ENCODE measurements around the gene CAMK1D.
"Not testable (repeated sequence)": the region's sequence is repeated elsewhere in the genome, so short reads cannot be mapped to it uniquely, and the experiment has no call there.

CAMK1D gene

DNA sequence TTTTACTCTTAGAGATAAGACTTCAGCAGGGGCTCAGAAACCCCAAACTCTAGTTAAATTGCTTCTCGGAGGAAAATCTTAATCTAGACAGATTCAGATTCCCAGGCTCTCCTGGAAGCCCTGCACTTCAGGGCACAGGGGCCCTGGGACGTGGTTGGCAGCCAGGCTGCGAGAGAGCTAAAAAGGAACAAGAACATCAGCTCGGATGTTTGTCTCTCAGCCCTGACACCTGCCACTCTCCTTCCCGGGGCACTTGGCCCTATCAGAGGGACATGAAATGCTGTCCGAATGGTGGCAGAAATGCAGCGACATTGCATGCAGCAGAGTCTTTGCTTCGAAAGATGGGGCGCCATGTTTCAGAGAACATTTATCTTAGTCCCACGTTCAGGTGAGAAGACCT, 485.4 kb downstream of the CAMK1D start:
- DNase-seq: no peak

GRCh38 chr10:12835709-12836108, 486.4 kb downstream of the CAMK1D start:
- DNase-seq: no peak

DNA sequence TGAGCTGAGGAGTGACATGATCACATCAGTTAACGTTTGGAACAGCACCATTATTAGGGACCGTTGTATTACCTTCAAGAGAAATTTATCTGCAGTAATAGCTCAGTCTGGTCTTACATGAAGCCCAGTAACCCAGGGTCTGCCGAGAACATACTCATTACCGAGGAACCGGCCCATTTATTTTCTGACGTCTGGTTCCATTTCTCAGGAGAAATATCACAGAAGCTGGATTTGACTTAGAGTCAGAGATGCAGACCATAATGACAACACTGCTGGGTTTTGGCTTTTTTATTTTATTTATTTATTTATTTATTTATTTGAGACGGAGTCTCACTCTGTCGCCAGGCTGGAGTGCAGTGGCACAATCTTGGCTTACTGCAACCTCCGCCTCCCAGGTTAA, 489.0 kb downstream of the CAMK1D start:
- DNase-seq: no peak

DNA sequence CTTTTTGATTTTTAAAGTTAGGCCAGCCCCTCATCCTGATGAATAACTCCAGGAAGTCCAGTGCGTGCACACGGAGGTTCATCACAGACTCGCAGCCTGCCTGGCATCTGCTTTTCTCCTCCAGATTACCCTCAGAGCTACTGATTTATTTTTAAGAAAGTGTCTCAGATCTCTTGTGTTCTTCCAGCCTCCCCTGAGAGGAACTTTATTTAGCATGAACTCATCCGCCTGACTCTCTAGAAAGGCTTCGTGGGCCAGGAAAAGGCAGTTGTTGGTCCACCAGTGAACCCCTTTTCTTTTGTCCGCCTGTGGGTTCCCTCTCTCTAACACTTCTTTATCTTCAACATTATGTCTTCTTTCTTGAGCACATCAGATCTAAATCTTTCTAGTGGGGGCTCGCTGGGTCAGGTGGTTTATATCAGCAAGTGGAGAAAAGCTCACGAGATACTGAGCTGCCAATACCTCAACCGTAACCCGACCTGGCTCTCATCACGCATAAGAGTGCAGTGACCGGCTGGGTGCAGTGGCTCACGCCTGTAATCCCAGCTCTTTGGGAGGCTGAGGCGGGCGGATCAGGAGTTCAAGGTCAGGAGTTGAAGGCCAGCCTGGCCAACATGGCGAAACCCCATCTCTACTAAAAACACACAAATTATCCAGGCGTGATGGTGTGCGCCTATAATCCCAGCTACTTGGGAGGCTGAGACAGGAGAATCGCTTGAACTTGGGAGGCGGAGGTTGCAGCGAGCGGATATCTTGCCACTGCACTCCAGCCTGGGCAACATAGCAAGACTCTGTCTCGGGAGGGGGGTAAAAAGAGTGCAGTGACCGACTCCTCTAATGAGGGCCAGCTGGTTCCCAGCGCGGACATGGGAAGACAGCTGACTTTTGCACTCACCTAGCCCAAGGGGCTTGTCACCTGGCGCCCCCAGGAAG, 489.9 kb downstream of the CAMK1D start:
- no peak for DNase-seq

- DNase-seq: no peak
Observed at GRCh38 chr10:12839941-12840611, 490.7 kb downstream of the CAMK1D start.

DNA sequence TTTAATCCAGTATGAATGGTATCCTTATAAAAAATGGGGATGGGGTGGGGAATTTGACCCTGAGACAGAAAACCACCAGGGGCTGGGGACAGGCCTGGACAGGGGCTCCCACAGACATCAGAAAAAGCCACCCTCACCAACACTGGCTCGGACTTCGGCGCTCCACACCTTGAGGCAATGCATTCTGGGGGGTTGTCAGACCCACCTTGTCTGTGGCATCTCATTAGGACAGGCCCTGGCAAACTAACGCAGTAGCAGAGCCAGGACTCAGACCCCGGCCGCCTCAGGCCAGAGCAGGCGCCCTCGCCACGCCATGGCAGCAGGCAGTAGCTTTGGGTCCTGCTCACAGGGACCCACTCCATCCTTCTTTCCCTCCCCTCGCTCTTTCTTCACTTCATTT, 492.1 kb downstream of the CAMK1D start:
- no peak for DNase-seq

DNA sequence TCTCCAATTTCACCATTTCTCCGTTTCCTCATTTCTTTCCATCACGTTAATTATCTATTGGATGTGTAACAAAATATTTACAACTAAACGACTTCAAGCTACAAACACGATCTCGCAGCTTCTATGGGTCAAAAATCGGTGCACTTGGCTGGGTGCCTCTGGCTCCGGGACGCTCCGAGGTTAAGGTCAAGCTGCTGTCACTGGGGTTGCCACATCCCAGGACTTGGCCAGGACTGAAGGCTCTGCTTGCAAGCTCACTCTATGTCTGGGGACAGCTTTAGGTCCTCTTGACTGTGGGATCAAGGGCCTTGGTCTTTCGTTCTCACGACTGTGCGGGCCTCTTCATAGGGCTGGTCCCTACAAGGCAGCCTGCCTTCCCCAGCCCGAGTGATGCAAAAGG, 492.5 kb downstream of the CAMK1D start:
- DNase-seq: no peak

DNA sequence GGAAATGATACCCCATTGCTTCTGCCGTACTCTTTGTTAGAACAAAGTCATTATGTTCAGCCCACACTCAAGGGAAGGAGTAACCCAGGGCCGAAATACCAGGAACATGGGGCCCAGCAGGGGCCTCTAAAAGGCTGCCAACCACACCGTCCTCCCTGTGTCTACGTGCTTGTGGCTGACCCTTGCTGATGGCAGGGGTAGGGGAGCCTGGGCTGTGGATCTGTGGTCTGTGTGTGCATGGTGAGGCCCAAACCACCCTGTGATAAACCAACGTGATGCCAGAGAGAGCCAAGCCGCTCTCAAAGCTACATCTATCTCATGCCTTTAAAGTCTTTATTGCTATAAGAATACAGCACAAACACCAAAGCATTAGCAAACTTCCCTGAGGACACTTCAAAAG, 493.0 kb downstream of the CAMK1D start:
- DNase-seq: no peak

GRCh38 chr10:12843296-12843945, 494.1 kb downstream of the CAMK1D start:
- no peak for DNase-seq

DNA sequence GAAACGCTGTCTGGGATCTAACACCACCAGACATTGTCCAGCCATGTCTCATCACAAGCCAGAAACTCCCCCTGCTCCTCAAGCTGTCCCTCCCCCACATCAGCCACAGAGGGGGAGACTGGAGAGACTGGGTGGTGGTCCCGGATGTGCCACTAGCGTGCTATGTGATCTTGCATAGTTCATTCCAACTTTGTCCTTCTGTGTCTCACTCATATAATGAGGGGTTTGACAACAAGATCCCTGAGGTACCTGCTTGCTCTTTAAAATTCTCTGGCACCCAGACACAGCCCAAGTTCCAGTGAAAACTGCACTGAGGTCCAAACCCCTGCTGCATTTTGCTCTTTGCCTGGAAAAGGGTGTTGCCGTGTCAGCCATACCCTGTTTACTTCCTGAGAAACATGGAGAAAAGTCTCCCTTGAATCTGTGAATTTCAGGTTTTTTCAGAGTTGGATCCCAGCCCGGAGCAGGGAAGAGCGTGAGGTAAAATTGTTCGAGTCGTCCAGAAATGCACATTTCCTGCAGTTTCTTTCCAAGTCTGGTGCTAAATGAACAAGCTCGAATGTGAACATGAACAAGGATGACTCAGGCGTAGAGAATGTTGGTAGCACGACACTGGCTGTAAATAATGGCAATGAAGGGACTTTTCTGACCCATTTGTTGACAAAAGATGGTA, 495.6 kb downstream of the CAMK1D start:
- no peak for DNase-seq

- DNase-seq: no peak
Observed at GRCh38 chr10:12846718-12847117, 497.4 kb downstream of the CAMK1D start.

- no peak for DNase-seq
Observed at GRCh38 chr10:12847361-12847975, 498.1 kb downstream of the CAMK1D start.

GRCh38 chr10:12848439-12849173, 499.3 kb downstream of the CAMK1D start:
- no peak for DNase-seq

DNA sequence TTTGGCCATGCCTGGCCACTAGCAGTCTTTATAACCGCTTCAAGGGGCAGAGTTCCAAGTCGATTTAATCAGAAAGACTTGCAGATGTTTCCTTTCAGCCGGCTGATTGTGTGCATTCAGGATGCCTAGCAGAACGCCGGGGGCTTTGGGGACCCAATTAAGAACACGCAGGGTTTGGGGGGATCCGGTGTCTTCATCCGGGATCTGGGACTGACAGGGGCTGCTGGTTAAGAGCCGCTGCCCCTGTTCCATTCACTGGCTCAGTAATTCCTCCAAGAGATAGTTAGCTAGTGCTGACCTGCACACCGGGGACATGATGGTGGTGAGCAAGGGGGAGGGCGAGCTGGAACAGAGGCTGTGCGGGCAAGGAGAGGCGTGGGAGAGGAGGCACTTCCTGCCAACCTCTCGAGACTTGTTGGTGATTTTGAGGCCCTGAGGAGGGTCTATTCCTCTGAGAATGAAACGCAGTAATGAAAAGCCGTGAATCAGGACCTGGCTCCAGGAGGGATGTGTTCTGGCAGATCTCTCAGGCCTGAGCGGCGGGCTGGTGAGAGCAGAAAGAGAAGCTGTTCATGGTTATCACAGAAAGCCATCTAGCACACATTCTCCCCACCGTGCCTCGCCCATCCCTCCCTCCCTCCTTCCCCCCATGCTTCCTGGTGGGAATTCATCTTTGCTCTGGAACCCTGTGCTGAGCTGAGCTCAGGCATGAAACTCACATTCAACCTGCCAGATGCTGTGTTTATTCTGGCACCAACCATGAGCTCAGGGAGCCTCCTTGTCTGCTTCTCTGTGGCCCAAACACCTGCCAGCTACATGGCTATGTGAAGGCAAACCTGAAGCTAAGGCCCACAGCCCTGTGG, 500.2 kb downstream of the CAMK1D start:
- DNase-seq: no peak

GRCh38 chr10:12852687-12853086, 503.3 kb downstream of the CAMK1D start:
- DNase-seq: no peak

DNA sequence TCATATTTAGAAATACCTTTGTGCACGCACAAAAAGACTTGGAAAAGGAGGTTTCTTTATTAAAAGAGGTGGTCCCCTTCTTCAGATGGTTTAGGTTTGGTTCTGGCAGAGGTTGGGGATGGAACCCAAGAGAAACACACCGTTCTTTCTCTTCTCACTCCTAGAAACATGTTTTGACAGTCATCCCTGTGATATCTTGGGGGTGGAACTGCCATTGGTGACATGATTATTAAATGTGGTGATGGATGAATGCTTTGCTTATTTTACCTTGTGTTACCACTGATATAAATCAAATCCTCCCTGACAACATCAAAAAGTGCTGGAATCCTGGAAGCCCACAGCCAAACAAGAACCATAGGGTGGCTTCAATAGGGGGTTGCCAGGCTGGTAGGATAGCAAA, 505.6 kb downstream of the CAMK1D start:
- no peak for DNase-seq

DNA sequence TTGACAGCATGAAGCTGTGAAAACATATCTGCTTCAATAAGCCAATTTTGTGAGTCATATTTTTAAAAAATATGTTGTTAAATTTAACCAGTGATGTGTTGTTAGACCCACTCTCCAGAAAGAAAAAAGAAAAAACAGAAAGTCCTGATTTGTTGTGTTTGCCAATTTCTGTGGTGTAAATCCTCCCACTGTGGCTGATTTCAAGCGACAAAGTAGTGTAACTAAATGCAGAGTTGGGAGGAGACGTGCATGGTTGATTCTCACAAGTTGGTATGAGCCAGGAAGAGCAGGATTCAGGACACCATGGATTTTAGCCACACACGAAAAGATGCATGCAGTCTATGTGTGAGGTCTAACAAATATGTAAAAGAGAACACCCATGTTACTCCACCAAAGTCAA, 513.1 kb downstream of the CAMK1D start:
- DNase-seq: no peak

DNA sequence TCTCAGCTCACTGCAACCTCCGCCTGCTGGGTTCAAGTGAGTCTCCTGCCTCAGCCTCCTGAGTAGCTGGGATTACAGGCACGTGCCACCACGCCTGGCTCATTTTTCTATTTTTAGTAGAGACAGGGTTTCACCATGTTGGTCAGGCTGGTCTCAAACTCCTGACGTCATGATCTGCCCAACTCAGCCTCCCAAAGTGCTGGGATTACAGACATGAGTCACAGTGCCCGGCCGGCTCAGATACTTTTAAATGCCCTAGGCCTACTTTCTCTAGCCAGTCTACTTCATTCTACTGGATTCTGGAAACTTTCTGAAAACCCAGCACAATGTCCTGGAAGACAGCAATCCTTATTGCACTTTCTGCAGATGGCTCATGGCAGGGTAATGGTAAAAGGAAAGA, 516.2 kb downstream of the CAMK1D start:
- not testable (repeated sequence) for DNase-seq

DNA sequence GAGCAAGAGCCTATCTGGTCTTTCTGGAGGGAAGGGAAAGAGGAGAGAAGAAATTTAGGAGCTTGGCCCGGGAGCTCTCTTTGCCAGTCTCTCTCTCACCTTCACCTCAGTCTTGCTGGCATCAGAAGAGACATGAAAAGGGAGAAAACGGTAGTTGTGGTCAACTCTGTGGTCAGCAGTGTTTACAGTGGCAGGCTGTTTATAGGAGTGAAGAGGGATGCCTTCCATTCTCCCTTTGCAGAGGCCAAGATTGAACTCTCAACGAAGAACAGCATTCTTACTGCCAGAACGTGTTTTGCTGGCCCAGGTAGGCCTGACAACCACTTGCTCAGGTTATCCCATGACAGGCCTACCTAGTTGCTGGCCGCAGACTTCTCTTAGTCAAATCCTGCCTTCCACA, 518.9 kb downstream of the CAMK1D start:
- no peak for DNase-seq

GRCh38 chr10:12869427-12869826, 520.1 kb downstream of the CAMK1D start:
- DNase-seq: no peak

DNA sequence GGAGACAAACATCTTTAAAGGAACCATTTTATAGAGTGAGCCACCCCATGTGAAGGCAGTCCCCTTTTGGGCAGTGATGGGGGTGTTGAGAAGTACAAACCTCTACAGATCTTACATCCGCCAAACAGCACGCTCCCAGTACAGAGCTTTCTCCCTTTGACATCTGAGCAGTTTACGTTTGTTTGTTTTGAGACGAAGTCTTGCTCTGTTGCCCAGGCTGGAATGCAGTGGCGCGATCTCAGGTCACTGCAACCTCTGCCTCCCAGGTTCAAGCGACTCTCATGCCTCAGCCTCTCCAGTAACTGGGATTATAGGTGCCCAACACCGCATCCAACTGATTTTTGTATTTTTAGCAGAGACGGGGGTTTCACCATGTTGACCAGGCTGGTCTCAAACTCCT, 523.2 kb downstream of the CAMK1D start:
- no peak for DNase-seq

Data from NCI-H1048 (cell line).